ENCODE results near the gene TGDS.

GRCh38 chr13:94602467-94602866 lies 6.5 kb upstream of the TGDS start:
- TF ChIP-seq CTCF (IDR thresholded peaks at IDR 0.05), result no peak
- no peak for TF ChIP-seq POLR2A (IDR thresholded peaks at IDR 0.05)
